Measurements from ENCODE around the gene VAV1. TPM values are rescaled to one million over a fixed set of nuclear protein-coding genes. Genes with fewer than 3 reads are reported as not detected.

Gene VAV1
- total and polyA plus RNA-seq, 2 of the 13 experiments (the other 11 are each of a cell fraction or from before 2014, with no cell fraction given), result not detected

DNA sequence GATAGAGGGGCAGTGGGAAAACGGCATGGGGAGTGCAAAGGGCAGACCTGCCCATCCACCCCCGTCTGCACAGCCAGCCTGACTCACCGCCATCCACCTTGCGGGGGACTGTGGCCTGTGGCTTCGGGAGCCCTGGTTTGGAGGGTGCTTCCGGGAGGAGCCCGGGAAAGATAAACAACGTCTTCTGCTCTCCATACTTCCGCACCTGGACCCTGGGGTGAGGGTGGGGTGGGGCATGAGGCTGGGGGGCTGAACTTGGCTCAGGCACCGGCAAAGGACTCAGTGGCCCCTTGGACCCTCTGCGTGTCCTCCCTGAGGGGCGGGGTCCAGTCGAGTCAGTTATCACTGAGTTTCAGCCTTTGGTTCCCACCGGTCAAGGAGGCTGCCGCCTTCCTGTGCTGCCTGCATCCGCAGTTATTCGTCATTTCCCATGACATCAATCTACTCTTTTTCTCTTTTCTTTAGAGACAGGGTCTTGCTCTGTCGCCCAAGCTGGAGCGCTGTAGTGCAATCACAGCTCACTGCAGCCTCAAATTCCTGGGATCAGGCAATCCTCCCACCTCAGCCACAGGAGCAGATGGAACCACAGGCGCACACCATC lies 38.3 kb upstream of the VAV1 start (continued):
- TF ChIP-seq ZNF441 (CRISPR knock-in tag; IDR thresholded peaks at IDR 0.05; ENCODE audit: borderline replicate concordance) (peak; percentile 46; the same call in 1 of the 2 replicates), ZBTB21 (CRISPR knock-in tag; IDR thresholded peaks at IDR 0.05) (peak; percentile 78), LCORL (IDR thresholded peaks at IDR 0.05) (no peak), LCORL (CRISPR knock-in tag; IDR thresholded peaks at IDR 0.05) (peak; percentile 71), ZEB1 (IDR thresholded peaks at IDR 0.05; ENCODE audit: insufficient replicate concordance, low read depth) (peak; percentile 77), SOX5 (CRISPR knock-in tag; IDR thresholded peaks at IDR 0.05; ENCODE audit: borderline replicate concordance) (peak; percentile 54; the same call in 1 of the 2 replicates), EZH2 (conservative IDR thresholded peaks at IDR 0.05; ENCODE audit: low read depth, low read length) (no peak), POGZ (CRISPR knock-in tag; IDR thresholded peaks at IDR 0.05) (peak; percentile 52; the same call in 1 of the 2 replicates), BCL3 (CRISPR knock-in tag; IDR thresholded peaks at IDR 0.05) (0 out of 2 replicates have a peak, but pooled peaks have one; percentile 10), TBX2 (CRISPR knock-in tag; IDR thresholded peaks at IDR 0.05; ENCODE audit: borderline replicate concordance) (peak; percentile 49; the same call in 1 of the 2 replicates), ZFYVE20 (CRISPR knock-in tag; IDR thresholded peaks at IDR 0.05; ENCODE audit: borderline replicate concordance, low read depth) (no peak), IRF9 (CRISPR knock-in tag; IDR thresholded peaks at IDR 0.05; ENCODE audit: borderline replicate concordance) (no peak), FOXA1 (IDR thresholded peaks at IDR 0.05) (no peak), FOXA1 (CRISPR knock-in tag; IDR thresholded peaks at IDR 0.05) (peak; percentile 47; the same call in 1 of the 2 replicates), FOXO4 (CRISPR knock-in tag; conservative IDR thresholded peaks at IDR 0.05) (0 out of 2 replicates have a peak, but pooled peaks have one; percentile 18), IRF2 (CRISPR knock-in tag; IDR thresholded peaks at IDR 0.05) (peak; percentile 49; the same call in 1 of the 2 replicates), PHB2 (IDR thresholded peaks at IDR 0.05; ENCODE audit: partially characterized antibody) (no peak), CERS6 (CRISPR knock-in tag; IDR thresholded peaks at IDR 0.05) (no peak), CC2D1A (CRISPR knock-in tag; IDR thresholded peaks at IDR 0.05) (no peak), PITX1 (CRISPR knock-in tag; IDR thresholded peaks at IDR 0.05) (peak; percentile 33; the same call in 1 of the 2 replicates), YEATS2 (CRISPR knock-in tag; IDR thresholded peaks at IDR 0.05; ENCODE audit: borderline replicate concordance) (peak; percentile 45; the same call in 1 of the 2 replicates), PHF21A (CRISPR knock-in tag; IDR thresholded peaks at IDR 0.05) (peak; percentile 75), REXO4 (CRISPR knock-in tag; IDR thresholded peaks at IDR 0.05; ENCODE audit: borderline replicate concordance) (no peak)
- TF ChIP-seq, protein P1, sequence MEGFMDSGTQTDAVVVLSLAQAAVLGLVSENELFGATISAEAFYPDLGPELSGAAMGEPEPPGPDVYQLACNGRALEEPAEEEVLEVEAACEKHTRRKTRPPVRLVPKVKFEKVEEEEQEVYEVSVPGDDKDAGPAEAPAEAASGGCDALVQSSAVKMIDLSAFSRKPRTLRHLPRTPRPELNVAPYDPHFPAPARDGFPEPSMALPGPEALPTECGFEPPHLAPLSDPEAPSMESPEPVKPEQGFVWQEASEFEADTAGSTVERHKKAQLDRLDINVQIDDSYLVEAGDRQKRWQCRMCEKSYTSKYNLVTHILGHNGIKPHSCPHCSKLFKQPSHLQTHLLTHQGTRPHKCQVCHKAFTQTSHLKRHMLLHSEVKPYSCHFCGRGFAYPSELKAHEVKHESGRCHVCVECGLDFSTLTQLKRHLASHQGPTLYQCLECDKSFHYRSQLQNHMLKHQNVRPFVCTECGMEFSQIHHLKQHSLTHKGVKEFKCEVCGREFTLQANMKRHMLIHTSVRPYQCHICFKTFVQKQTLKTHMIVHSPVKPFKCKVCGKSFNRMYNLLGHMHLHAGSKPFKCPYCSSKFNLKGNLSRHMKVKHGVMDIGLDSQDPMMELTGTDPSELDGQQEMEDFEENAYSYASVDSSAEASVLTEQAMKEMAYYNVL (CRISPR knock-in tag; IDR thresholded peaks at IDR 0.05; ENCODE audit: borderline replicate concordance), result peak; percentile 84; the same call in 1 of the 2 replicates
